Hepatocyte (in vitro differentiated cells): ENCODE data around the gene ACKR3. TPM values are rescaled to one million over a fixed set of nuclear protein-coding genes. Genes with fewer than 3 reads are reported as not detected.

Experiments
- DNase-seq: peaks from one replicate; pipeline ENCODE4 v3.0.0-alpha.2; 2016; ENCODE audit warnings: low spot score
- H2AFZ ChIP-seq: fragments of 200-600 bp; sonication (generic); 2 replicates; pipeline ENCODE4 v1.6.0; 2016; ENCODE audit warnings: antibody characterized with exemption, mild to moderate bottlenecking
- H3K27ac ChIP-seq: fragments of 200-600 bp; sonication (generic); 2 replicates; pipeline ENCODE4 v1.5.1; 2016; ENCODE audit warnings: mild to moderate bottlenecking
- H3K27me3 ChIP-seq: fragments of 200-600 bp; sonication (generic); 2 replicates; pipeline ENCODE4 v1.6.1; 2016
- H3K36me3 ChIP-seq: fragments of 200-600 bp; sonication (generic); replicated peaks from 2 replicates; pipeline ENCODE4 v1.5.1; 2016; ENCODE audit warnings: low read depth; ENCODE audit not compliant: insufficient read depth
- H3K4me1 ChIP-seq: fragments of 200-600 bp; sonication (generic); 2 replicates; pipeline ENCODE4 v1.5.1; 2016; ENCODE audit warnings: mild to moderate bottlenecking, moderate library complexity; ENCODE audit not compliant: insufficient read depth
- H3K4me2 ChIP-seq: fragments of 200-600 bp; sonication (generic); 2 replicates; pipeline ENCODE4 v1.6.0; 2016
- H3K4me3 ChIP-seq: fragments of 200-600 bp; sonication (generic); 2 replicates; pipeline ENCODE4 v1.5.1; 2016; ENCODE audit warnings: mild to moderate bottlenecking
- H3K79me2 ChIP-seq: fragments of 200-600 bp; sonication (generic); 2 replicates; pipeline ENCODE4 v1.6.0; 2017; ENCODE audit warnings: mild to moderate bottlenecking
- H3K9me2 ChIP-seq: fragments of 200-600 bp; sonication (generic); replicated peaks from 2 replicates; pipeline ENCODE4 v1.6.0; 2017; ENCODE audit warnings: mild to moderate bottlenecking; ENCODE audit not compliant: insufficient read depth
- H3K9me3 ChIP-seq: fragments of 200-600 bp; sonication (generic); 2 replicates; pipeline ENCODE4 v1.5.1; 2016; ENCODE audit warnings: low read depth, mild to moderate bottlenecking
- H4K20me1 ChIP-seq: fragments of 200-600 bp; sonication (generic); 2 replicates; pipeline ENCODE4 v1.6.0; 2016; ENCODE audit warnings: mild to moderate bottlenecking; ENCODE audit not compliant: insufficient read depth, poor library complexity, severe bottlenecking
- CTCF ChIP-seq: fragments of 200-600 bp; sonication (generic); IDR thresholded peaks from 2 replicates; pipeline ENCODE4 v1.5.1; 2016; ENCODE audit warnings: antibody characterized with exemption, mild to moderate bottlenecking; ENCODE audit not compliant: poor library complexity
- EZH2 ChIP-seq: fragments of 200-600 bp; sonication (generic); IDR thresholded peaks from 2 replicates; pipeline ENCODE4 v1.6.1; 2016; ENCODE audit warnings: antibody characterized with exemption, mild to moderate bottlenecking, borderline replicate concordance
- EZH2phosphoT487 ChIP-seq: fragments of 200-600 bp; sonication (generic); IDR thresholded peaks from one replicate; pipeline ENCODE4 v1.6.1; 2018; ENCODE audit warnings: antibody characterized with exemption, mild to moderate bottlenecking, low read depth, moderate library complexity; ENCODE audit not compliant: unreplicated experiment, severe bottlenecking
- WGBS: methylation state at CpG from one replicate; pipeline ENCODE4 v1.1.6; 2016; ENCODE audit warnings: low lambda C conversion rate; ENCODE audit errors: missing lambda C conversion rate; 5-methylcytosine and 5-hydroxymethylcytosine counted together
- polyA plus RNA-seq: library from polyadenylated mRNA; unstranded; fragments of >200 nt; fragmentation: Nextera tagmentation; extraction: Ambion mirVana; gene quantifications from 2 replicates; pipeline ENCODE4 v1.2.1, GENCODE V29; 2016
- total RNA-seq: library from RNA; depleted of rRNA; stranded (reverse); fragments of >200 nt; gene quantifications from 2 replicates; pipeline ENCODE4 v1.2.3, GENCODE V29; 2014

Gene ACKR3
- total and polyA plus RNA-seq, 2 experiments from 2014 or later = 49.5 to 58.9 TPM

- no peaks in the 10 kb centered on the region for H3K9me3 ChIP-seq
- peak; percentile 19 for DNase-seq
- H3K4me3 ChIP-seq = no peak overlapping the region
- no peaks in the 10 kb centered on the region for H3K79me2 ChIP-seq
- no peaks in the 10 kb centered on the region for H3K27me3 ChIP-seq
- H2AFZ ChIP-seq = no peak overlapping the region
- H4K20me1 ChIP-seq = no peaks in the 10 kb centered on the region
- peaks cover 13% of the 10 kb centered on the region for H3K4me1 ChIP-seq
- TF ChIP-seq EZH2phosphoT487 = no peak
- no peak for TF ChIP-seq CTCF
- no peak for TF ChIP-seq EZH2
- peak overlapping the region; percentile 0 for H3K27ac ChIP-seq
- no peaks in the 10 kb centered on the region for H3K9me2 ChIP-seq
- 51% methylated on average over 9 of the region's 9 CpGs for WGBS
- H3K4me2 ChIP-seq = peak overlapping the region; percentile 17
- no peaks in the 10 kb centered on the region for H3K36me3 ChIP-seq
Observed at GRCh38 chr2:236607471-236608187, 38.0 kb downstream of the ACKR3 start.

GRCh38 chr2:236608188-236608525 is 38.5 kb downstream of the ACKR3 start:
- 33% methylated on average over 3 of the region's 3 CpGs for WGBS
- no peak overlapping the region for H2AFZ ChIP-seq
- peak overlapping the region; percentile 17 for H3K4me2 ChIP-seq
- no peaks in the 10 kb centered on the region for H4K20me1 ChIP-seq
- H3K27me3 ChIP-seq = no peaks in the 10 kb centered on the region
- no peaks in the 10 kb centered on the region for H3K36me3 ChIP-seq
- H3K27ac ChIP-seq = peak overlapping the region; percentile 0
- TF ChIP-seq CTCF = no peak
- TF ChIP-seq EZH2phosphoT487 = no peak
- TF ChIP-seq EZH2 = no peak
- no peak overlapping the region for H3K4me3 ChIP-seq
- no peaks in the 10 kb centered on the region for H3K9me2 ChIP-seq
- H3K4me1 ChIP-seq = peaks cover 13% of the 10 kb centered on the region
- DNase-seq = peak; percentile 26
- H3K9me3 ChIP-seq = no peaks in the 10 kb centered on the region
- no peaks in the 10 kb centered on the region for H3K79me2 ChIP-seq

GRCh38 chr2:236608710-236609109 is 39.1 kb downstream of the ACKR3 start:
- H3K4me2 ChIP-seq = no peak overlapping the region
- H3K4me3 ChIP-seq = no peak overlapping the region
- no peak for DNase-seq
- H3K36me3 ChIP-seq = no peaks in the 10 kb centered on the region
- H3K79me2 ChIP-seq = no peaks in the 10 kb centered on the region
- peaks cover 13% of the 10 kb centered on the region for H3K4me1 ChIP-seq
- no peaks in the 10 kb centered on the region for H4K20me1 ChIP-seq
- no peaks in the 10 kb centered on the region for H3K9me3 ChIP-seq
- TF ChIP-seq EZH2 = no peak
- TF ChIP-seq EZH2phosphoT487 = no peak
- TF ChIP-seq CTCF = no peak
- H3K27me3 ChIP-seq = no peaks in the 10 kb centered on the region
- H2AFZ ChIP-seq = no peak overlapping the region
- peak overlapping the region; percentile 0 for H3K27ac ChIP-seq
- WGBS = 96% methylated on average over 3 of the region's 3 CpGs
- no peaks in the 10 kb centered on the region for H3K9me2 ChIP-seq
